Ovary (tissue), 3 donors: ENCODE data around the gene BBX.

Experiments used
- EP300 ChIP-seq: sonication (generic); formaldehyde crosslinking; IDR thresholded peaks from one replicate; pipeline ENCODE4 v1.6.1; 2017; ENCODE audit warnings: antibody characterized with exemption
- POLR2A ChIP-seq: fragments of 450-650 bp; IDR thresholded peaks from one replicate; pipeline ENCODE4 v1.6.1; 2017; ENCODE audit warnings: antibody characterized with exemption, mild to moderate bottlenecking, moderate library complexity
- TF ChIP-seq, protein P1 (sequence below), 3 donors: fragments of 450-650 bp in 2 of 3; fragments of 200-600 bp in 1 of 3; IDR thresholded peaks; one replicate each; pipeline versions ENCODE4 v1.5.1 to v1.8.0; 2016 to 2022; ENCODE audit warnings: antibody characterized with exemption in 3 of 3, mild to moderate bottlenecking in 1 of 3
- donor health status: DM: no; HTN: no; CAD: no.

GRCh38 chr3:107493134-107493533 is 29.6 kb upstream of the BBX start:
- TF ChIP-seq, protein P1, sequence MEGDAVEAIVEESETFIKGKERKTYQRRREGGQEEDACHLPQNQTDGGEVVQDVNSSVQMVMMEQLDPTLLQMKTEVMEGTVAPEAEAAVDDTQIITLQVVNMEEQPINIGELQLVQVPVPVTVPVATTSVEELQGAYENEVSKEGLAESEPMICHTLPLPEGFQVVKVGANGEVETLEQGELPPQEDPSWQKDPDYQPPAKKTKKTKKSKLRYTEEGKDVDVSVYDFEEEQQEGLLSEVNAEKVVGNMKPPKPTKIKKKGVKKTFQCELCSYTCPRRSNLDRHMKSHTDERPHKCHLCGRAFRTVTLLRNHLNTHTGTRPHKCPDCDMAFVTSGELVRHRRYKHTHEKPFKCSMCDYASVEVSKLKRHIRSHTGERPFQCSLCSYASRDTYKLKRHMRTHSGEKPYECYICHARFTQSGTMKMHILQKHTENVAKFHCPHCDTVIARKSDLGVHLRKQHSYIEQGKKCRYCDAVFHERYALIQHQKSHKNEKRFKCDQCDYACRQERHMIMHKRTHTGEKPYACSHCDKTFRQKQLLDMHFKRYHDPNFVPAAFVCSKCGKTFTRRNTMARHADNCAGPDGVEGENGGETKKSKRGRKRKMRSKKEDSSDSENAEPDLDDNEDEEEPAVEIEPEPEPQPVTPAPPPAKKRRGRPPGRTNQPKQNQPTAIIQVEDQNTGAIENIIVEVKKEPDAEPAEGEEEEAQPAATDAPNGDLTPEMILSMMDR (IDR thresholded peaks at IDR 0.05), result no peak
- no peak for TF ChIP-seq POLR2A
- no peak for TF ChIP-seq EP300
